Globus pallidus (tissue), 1 donor: ENCODE measurements around the gene CDKL1.
"Not testable (repeated sequence)": the region's sequence is repeated elsewhere in the genome, so short reads cannot be mapped to it uniquely, and the experiment has no call there.

ENCODE experiments used
- DNase-seq: peaks from one replicate; pipeline ENCODE4 v3.0.0-alpha.2; 2015; ENCODE audit warnings: low spot score

Gene CDKL1

GRCh38 chr14:50387548-50387947 is 9.1 kb downstream of the CDKL1 start:
- no peak for DNase-seq

GRCh38 chr14:50383618-50384225 is 13.0 kb downstream of the CDKL1 start:
- no peak for DNase-seq

- DNase-seq: no peak
These were observed 14.8 kb downstream of the CDKL1 start for GRCh38 chr14:50381823-50382287.

- DNase-seq: no peak
These were observed 15.7 kb downstream of the CDKL1 start for GRCh38 chr14:50381008-50381407.

GRCh38 chr14:50380455-50380854 is 16.2 kb downstream of the CDKL1 start:
- DNase-seq: no peak

- DNase-seq: no peak
These were observed 17.1 kb downstream of the CDKL1 start for GRCh38 chr14:50379563-50379962.

- no peak for DNase-seq
These were observed 19.1 kb downstream of the CDKL1 start for GRCh38 chr14:50377550-50378085.

GRCh38 chr14:50375760-50376159 is 20.9 kb downstream of the CDKL1 start:
- no peak for DNase-seq

- no peak for DNase-seq
These were observed 22.7 kb downstream of the CDKL1 start for GRCh38 chr14:50373959-50374358.

- DNase-seq: no peak
These were observed 25.1 kb downstream of the CDKL1 start for GRCh38 chr14:50371546-50371945.

GRCh38 chr14:50366589-50366988 is 30.1 kb downstream of the CDKL1 start:
- no peak for DNase-seq

- DNase-seq: no peak
These were observed 30.6 kb downstream of the CDKL1 start for GRCh38 chr14:50366115-50366514.

- DNase-seq: not testable (repeated sequence)
These were observed 31.1 kb downstream of the CDKL1 start for GRCh38 chr14:50365572-50365971.

GRCh38 chr14:50364792-50365191 is 31.9 kb downstream of the CDKL1 start:
- DNase-seq: no peak

GRCh38 chr14:50363714-50364111 is 33.0 kb downstream of the CDKL1 start:
- no peak for DNase-seq

- no peak for DNase-seq
These were observed 33.6 kb downstream of the CDKL1 start for GRCh38 chr14:50362764-50363713.

GRCh38 chr14:50361473-50362403 is 34.9 kb downstream of the CDKL1 start:
- DNase-seq: not testable (repeated sequence)

GRCh38 chr14:50360851-50361250 is 35.8 kb downstream of the CDKL1 start:
- DNase-seq: no peak

GRCh38 chr14:50360093-50360492 is 36.6 kb downstream of the CDKL1 start:
- no peak for DNase-seq

GRCh38 chr14:50359631-50360030 is 37.0 kb downstream of the CDKL1 start:
- no peak for DNase-seq

GRCh38 chr14:50357753-50358395 is 38.8 kb downstream of the CDKL1 start:
- no peak for DNase-seq
